DND-41 (cell line): ENCODE results near the gene OSR1.

Experiments
- ATAC-seq: fragments of 200-7000 bp; cut with Tn5 transposase; 3 replicates; pipeline ENCODE4 v1.9.1; 2021; ENCODE audit warnings: low read depth; ENCODE audit not compliant: insufficient read depth
- DNase-seq: peaks from one replicate; pipeline ENCODE4 v3.0.0-alpha.2; 2020
- H2AFZ ChIP-seq: 2 replicates; pipeline ENCODE4 v1.6.0; 2012; ENCODE audit warnings: low read depth, low read length
- H3K27ac ChIP-seq: 2 replicates; pipeline ENCODE4 v1.5.1; 2012; ENCODE audit warnings: low read length, inconsistent platforms
- H3K27me3 ChIP-seq: fragments of 200-600 bp; sonication (generic); 2 replicates; pipeline ENCODE4 v1.6.0; 2012; ENCODE audit warnings: low read length, mild to moderate bottlenecking, inconsistent platforms; ENCODE audit not compliant: insufficient read depth, poor library complexity
- H3K36me3 ChIP-seq: 2 replicates; pipeline ENCODE4 v1.5.1; 2012; ENCODE audit warnings: low read length, inconsistent platforms; ENCODE audit not compliant: insufficient read depth
- H3K4me1 ChIP-seq: 2 replicates; pipeline ENCODE4 v1.5.1; 2012; ENCODE audit warnings: mild to moderate bottlenecking, low read length; ENCODE audit not compliant: insufficient read depth
- H3K4me2 ChIP-seq: 2 replicates; pipeline ENCODE4 v1.6.0; 2012; ENCODE audit warnings: mild to moderate bottlenecking, moderate library complexity, low read length, inconsistent platforms; ENCODE audit not compliant: insufficient read depth
- H3K4me3 ChIP-seq, 2 experiments: fragments of 200-600 bp in 1 of 2; shearing (Covaris generic) in 1 of 2; 2 replicates each; pipeline ENCODE4 v1.5.1; 2012 to 2016; ENCODE audit warnings: inconsistent platforms in 2 of 2, low read length in 2 of 2, mild to moderate bottlenecking in 2 of 2, low read depth in 1 of 2, moderate library complexity in 1 of 2
- H3K79me2 ChIP-seq: 2 replicates; pipeline ENCODE4 v1.6.0; 2012; ENCODE audit warnings: low read length, inconsistent platforms; ENCODE audit not compliant: insufficient read depth
- H3K9ac ChIP-seq: 2 replicates; pipeline ENCODE4 v1.6.0; 2012; ENCODE audit warnings: low read depth, mild to moderate bottlenecking, inconsistent platforms, low read length, moderate library complexity
- H3K9me3 ChIP-seq: 2 replicates; pipeline ENCODE4 v1.5.1; 2012; ENCODE audit warnings: low read length, moderate library complexity, mild to moderate bottlenecking, inconsistent platforms; ENCODE audit not compliant: insufficient read depth, severe bottlenecking
- H4K20me1 ChIP-seq: 2 replicates; pipeline ENCODE4 v1.6.0; 2012; ENCODE audit warnings: low read length; ENCODE audit not compliant: insufficient read depth
- CTCF ChIP-seq: IDR thresholded peaks from 2 replicates; pipeline ENCODE4 v1.5.1; 2012; ENCODE audit warnings: borderline replicate concordance, low read length, moderate library complexity, mild to moderate bottlenecking; ENCODE audit not compliant: poor library complexity, severe bottlenecking; ENCODE audit errors: extremely low read depth
- EZH2 ChIP-seq: IDR thresholded peaks from 3 replicates; pipeline ENCODE4 v1.6.1; 2012; ENCODE audit warnings: borderline replicate concordance, low read depth, mild to moderate bottlenecking, moderate library complexity, low read length, inconsistent platforms; ENCODE audit not compliant: severe bottlenecking

The OSR1 gene

DNA sequence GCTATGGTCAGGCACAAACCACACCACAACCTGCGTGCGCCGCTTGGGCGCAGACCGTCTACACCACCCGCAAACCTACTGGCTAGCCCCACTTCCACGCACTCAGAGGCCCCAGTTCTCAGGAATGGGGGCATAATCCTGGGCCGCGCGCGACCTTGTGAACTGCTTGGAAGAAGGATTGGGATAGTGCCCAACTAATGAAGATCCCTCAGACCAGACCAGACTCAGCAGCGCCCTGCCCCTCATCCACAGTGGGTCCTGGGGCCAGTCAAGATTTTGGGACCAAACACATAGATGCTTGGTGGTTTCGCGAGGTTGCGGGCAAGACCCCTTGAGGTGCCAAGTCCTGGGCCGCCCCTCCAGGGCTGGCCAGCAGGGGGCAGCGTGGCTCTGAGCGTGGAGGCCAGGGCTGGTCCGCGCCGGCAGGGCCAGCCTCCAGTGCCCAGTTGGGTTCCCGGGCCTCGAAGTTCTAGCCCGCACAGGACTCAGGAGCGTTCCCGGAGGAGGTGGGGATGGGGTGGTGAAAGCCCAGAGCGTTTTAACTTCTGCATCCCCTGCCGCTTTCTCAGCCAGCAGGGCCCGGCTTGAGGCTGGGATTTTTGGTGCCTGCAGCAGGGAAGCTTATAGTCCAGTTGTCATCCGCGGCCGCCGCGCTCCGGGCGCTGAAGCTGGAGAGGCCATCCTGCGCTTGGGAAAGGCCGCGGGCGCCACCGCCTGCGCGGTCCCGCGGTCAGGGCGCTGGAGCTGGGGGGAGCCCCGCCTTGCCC, 8.3 kb downstream of the OSR1 start:
- Histone ChIP-seq H3K27ac (no peak overlapping the region), H3K79me2 (peaks cover 11% of the 10 kb centered on the region; the same call in 1 of the 2 replicates), H3K4me3 (no peak overlapping the region), H4K20me1 (no peaks in the 10 kb centered on the region), H3K4me1 (peaks cover 21% of the 10 kb centered on the region), H3K4me2 (no peak overlapping the region), H3K27me3 (no peaks in the 10 kb centered on the region), H3K36me3 (no peaks in the 10 kb centered on the region), H3K9ac (no peak overlapping the region), H3K9me3 (no peaks in the 10 kb centered on the region), H2AFZ (no peak overlapping the region)
- no peak for TF ChIP-seq EZH2
- TF ChIP-seq CTCF: peak; percentile 66
- ATAC-seq (no peak), DNase-seq (peak; percentile 22)

DNA sequence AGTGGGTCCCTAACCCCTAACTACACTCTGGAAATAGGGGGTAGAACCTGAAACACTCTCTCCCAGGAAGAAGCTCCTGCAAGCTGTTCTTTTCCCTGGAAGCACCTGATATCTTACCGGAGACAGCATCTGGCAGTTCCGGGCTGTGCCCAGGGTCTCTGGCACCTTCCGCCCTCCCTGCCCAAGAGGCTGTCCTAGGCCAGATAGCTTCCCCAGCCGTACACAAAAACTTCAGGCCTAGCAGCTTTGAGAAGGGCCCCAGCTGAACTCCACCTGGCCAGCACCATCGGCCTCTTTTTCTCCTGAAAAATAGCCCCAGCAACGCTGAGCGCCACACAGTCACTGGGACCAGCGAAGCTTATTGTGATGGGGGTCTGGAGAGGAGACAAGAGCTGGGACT, 9.7 kb downstream of the OSR1 start:
- Histone ChIP-seq H3K27ac (peak overlapping the region; percentile 86; the same call in 1 of the 2 replicates), H3K27me3 (no peaks in the 10 kb centered on the region)

DNA sequence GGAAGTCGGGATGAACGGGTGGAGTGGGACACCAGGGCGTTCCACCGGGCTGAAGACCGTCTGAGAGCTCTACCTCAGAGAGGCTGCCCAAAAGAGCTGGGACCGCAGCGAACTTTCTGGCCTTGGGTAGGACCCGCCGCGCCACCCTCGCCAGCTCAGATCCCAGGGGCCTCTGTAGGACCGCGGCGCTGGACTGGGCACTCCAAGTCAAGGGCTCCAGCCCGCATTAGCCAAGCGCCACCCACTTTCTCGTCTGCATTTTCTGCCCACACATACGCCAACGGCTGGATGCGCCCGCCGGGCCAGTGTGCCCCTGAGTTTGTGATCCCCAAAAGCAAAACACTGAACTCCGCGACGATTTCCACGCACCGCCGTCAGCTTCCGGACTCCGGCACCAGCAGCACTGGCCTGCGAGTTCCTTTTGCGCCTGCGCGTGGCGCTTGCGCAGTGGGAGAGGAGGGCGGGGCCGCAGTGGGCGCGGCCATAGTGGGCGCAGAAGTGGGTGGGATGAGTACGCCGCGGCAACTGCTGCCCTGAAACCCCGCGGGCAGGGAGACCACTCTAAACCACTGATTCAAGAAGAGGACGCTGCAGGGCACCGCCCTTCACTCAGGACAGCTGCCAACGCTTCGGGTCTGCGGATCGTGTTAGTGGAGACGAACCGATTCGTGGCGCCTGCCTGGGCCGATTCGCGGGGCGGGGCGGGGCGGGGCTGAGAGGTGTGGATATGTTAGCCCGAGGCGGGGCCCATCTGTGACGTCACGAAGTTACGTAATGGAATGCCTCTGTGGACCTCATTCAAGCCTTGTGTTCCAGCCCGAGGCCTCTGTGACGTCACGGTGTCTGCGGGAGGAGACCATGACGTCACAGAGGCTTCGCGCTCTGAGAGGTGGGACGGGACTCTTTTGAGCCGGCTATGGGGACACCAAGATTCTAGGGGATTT, 10.5 kb downstream of the OSR1 start:
- Histone ChIP-seq H3K36me3 (no peaks in the 10 kb centered on the region), H3K4me1 (peaks cover 21% of the 10 kb centered on the region), H3K9me3 (no peaks in the 10 kb centered on the region), H3K27ac (peak overlapping the region; percentile 86), H3K27me3 (no peaks in the 10 kb centered on the region), H4K20me1 (no peaks in the 10 kb centered on the region), H2AFZ (peak overlapping the region; percentile 84), H3K4me3 (peak overlapping the region; percentile 54 to 72), H3K79me2 (peaks cover 11% of the 10 kb centered on the region; the same call in 1 of the 2 replicates), H3K9ac (peak overlapping the region; percentile 87), H3K4me2 (peak overlapping the region; percentile 81)
- ATAC-seq: peak; percentile 94
- DNase-seq: peak; percentile 95
- TF ChIP-seq EZH2: no peak
- TF ChIP-seq CTCF: no peak

More for the DNA sequence above, 9.7 kb downstream of the OSR1 start:
- no peaks in the 10 kb centered on the region for H3K36me3 ChIP-seq
- no peaks in the 10 kb centered on the region for H3K9me3 ChIP-seq
- H3K79me2 ChIP-seq: peaks cover 11% of the 10 kb centered on the region; the same call in 1 of the 2 replicates
- H2AFZ ChIP-seq: peak overlapping the region; percentile 81
- peak overlapping the region; percentile 81 for H3K4me2 ChIP-seq
- no peaks in the 10 kb centered on the region for H4K20me1 ChIP-seq
- H3K4me3 ChIP-seq: peak overlapping the region in 1 of 2 experiments; percentile 72; a peak in 2 of 4 replicates
- peaks cover 21% of the 10 kb centered on the region for H3K4me1 ChIP-seq
- no peak for ATAC-seq
- DNase-seq: no peak
- no peak for TF ChIP-seq CTCF
- TF ChIP-seq EZH2: no peak
- H3K9ac ChIP-seq: peak overlapping the region; percentile 87; the same call in 1 of the 2 replicates
